T47D (cell line): ENCODE data around the gene SPN.
"Not testable (repeated sequence)": the region's sequence is repeated elsewhere in the genome, so short reads cannot be mapped to it uniquely, and the experiment has no call there.

Experiments
- DNase-seq, 2 experiments: peaks; one replicate each; pipeline versions ENCODE4 v3.0.0 to v3.0.0-alpha.2; 2011 to 2012; ENCODE audit warnings: low read depth in 1 of 2, low spot score in 1 of 2
- JUND ChIP-seq: IDR thresholded peaks from 2 replicates; pipeline ENCODE4 v1.6.1; 2012; ENCODE audit warnings: low read depth
- in situ Hi-C: cut with HindIII; loops from 2 replicates; pipeline ENCODE4 v1.10.0; 2016; ENCODE audit warnings: low sequenced_read_pairs, low pct_unique_long_range_greater_than_20kb

SPN gene

GRCh38 chr16:29641561-29641960, 21.5 kb upstream of the SPN start:
- in situ Hi-C loops = no loop called here
- peak in 1 of 2 experiments; percentile 59 for DNase-seq
- TF ChIP-seq JUND = no peak

- in situ Hi-C loops = no loop called here
- TF ChIP-seq JUND = no peak
- no peak for DNase-seq
Observed at GRCh38 chr16:29643596-29643995, 19.5 kb upstream of the SPN start.

DNA sequence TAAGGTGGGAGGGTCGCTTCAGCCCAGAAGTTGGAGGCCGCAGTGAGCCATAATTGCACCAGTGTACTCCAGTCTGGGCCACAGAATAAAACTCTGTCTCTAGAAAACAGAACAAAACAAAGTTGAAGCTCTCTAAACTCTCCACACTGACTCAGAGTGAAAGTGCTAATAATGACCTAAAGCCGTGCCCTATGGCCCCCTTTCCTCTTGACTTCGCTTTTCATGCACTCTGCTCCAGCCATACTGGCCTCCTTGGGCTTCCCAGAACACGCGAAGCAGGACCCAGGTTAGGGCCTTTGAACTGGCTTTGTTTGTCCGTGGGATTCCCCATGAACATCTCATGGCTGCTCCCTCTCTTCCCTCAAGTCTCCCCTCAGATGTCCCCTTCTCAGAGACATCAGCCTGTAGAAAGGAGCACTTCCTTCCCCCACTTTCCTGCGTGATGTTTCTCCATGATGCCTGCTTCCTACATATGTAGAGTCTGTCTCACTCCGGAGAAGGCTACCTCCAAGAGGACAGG, 18.6 kb upstream of the SPN start:
- TF ChIP-seq JUND = no peak
- in situ Hi-C loops = no loop called here
- DNase-seq = no peak

- TF ChIP-seq JUND = no peak
- no peak for DNase-seq
- in situ Hi-C loops = no loop called here
Observed at GRCh38 chr16:29644973-29645693, 17.9 kb upstream of the SPN start.

GRCh38 chr16:29645694-29646187, 17.3 kb upstream of the SPN start:
- DNase-seq = peak in 1 of 2 experiments; percentile 63
- in situ Hi-C loops = no loop called here
- no peak for TF ChIP-seq JUND

DNA sequence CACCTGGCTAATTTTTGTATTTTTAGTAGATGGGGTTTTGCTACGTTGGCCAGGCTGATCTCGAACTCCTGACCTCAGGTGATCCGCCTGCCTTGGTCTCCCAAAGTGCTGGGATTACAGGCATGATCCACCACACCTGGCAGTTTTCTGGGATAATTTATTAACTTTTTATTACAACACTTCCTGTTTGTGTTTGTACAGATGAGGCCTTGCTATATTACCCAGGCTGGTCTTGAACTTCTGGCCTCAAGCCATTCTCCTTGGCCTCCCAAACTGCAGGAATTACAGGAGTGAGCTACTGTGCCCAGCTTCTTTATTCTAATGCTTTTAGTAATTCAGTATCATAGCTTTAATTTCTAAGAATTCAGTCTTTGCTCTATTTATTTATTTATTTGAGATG, 16.1 kb upstream of the SPN start:
- TF ChIP-seq JUND = no peak

GRCh38 chr16:29649588-29650494, 13.2 kb upstream of the SPN start:
- no peak for TF ChIP-seq JUND
- DNase-seq = no peak
- in situ Hi-C loops = no loop called here

More for the DNA sequence above, 16.1 kb upstream of the SPN start:
- DNase-seq = no peak
- in situ Hi-C loops = no loop called here

DNA sequence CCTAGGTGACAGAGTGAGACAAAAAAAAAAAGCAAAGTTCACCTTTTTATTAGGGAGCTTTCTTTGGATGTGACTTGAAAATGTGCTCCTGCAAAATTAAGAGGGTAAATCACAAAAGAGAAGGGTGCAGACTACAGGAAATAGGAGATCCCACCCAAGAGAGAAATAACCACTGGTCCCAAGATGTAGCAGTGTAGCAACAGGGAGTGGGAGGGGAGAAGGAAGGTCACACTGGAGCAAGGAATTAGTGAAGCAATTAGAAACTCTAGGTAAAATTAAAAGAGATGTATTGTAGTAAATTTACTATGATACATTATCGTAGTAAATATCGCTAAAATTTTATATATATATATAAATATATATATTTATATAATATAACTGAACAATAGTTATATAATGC, 12.3 kb upstream of the SPN start:
- in situ Hi-C loops = no loop called here
- no peak for DNase-seq
- TF ChIP-seq JUND = no peak

GRCh38 chr16:29651774-29652349, 11.2 kb upstream of the SPN start:
- no peak for TF ChIP-seq JUND
- in situ Hi-C loops = no loop called here
- DNase-seq = no peak

- in situ Hi-C loops = no loop called here
- DNase-seq = no peak
- no peak for TF ChIP-seq JUND
Observed at GRCh38 chr16:29653471-29653870, 9.6 kb upstream of the SPN start.

DNA sequence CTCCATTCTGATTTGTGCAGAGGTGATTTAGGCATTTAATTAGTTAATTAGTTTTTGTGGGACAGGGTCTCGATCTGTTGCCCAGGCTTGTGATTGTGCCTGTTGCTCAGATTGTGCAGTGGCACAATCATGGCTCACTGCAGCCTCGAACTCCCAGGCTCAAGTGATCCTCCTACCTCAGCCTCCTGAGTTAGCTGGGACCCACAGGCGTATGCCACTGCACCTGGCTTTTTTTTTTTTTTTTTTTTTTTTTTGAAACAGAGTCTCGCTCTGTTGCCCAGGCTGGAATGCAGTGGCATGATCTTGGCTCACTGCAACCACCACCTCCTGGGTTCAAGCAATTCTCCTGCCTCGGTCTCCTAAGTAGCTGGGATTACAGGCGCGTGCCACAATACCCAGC, 9.2 kb upstream of the SPN start:
- in situ Hi-C loops = not testable (repeated sequence)

GRCh38 chr16:29656688-29657523, 6.1 kb upstream of the SPN start:
- in situ Hi-C loops = no loop called here
- no peak for DNase-seq
- no peak for TF ChIP-seq JUND

More for the DNA sequence above, 9.2 kb upstream of the SPN start:
- not testable (repeated sequence) for DNase-seq
